NCI-H2107 treated with DMSO at 0.1 percent for 48 hours (cell line): ENCODE results near the gene SOX18.
A peak's percentile ranks its signal among the peaks of the same experiment; 100 is the strongest.
"Not testable (repeated sequence)": the region's sequence is repeated elsewhere in the genome, so short reads cannot be mapped to it uniquely, and the experiment has no call there.

Experiments
- DNase-seq: peaks from one replicate; lab custom pipeline; 2025; ENCODE audit not compliant: unreplicated experiment; lab: John Stamatoyannopoulos, UW

SOX18 gene

GRCh38 chr20:64025101-64025825 is 24.2 kb downstream of the SOX18 start:
- DNase-seq = no peak

GRCh38 chr20:64024141-64024990 is 25.1 kb downstream of the SOX18 start:
- no peak for DNase-seq

GRCh38 chr20:64023361-64024140 is 25.9 kb downstream of the SOX18 start:
- no peak for DNase-seq

- DNase-seq = no peak
Measured at GRCh38 chr20:64022671-64023360, 26.6 kb downstream of the SOX18 start.

GRCh38 chr20:64021124-64021975 is 28.1 kb downstream of the SOX18 start:
- DNase-seq = no peak

- no peak for DNase-seq
Measured at GRCh38 chr20:64015635-64016034, 33.8 kb downstream of the SOX18 start.

- DNase-seq = not testable (repeated sequence)
Measured at GRCh38 chr20:64012385-64013154, 36.9 kb downstream of the SOX18 start.

- no peak for DNase-seq
Measured at GRCh38 chr20:64011366-64011779, 38.1 kb downstream of the SOX18 start.

GRCh38 chr20:64010711-64011237 is 38.7 kb downstream of the SOX18 start:
- DNase-seq = no peak

- DNase-seq = no peak
Measured at GRCh38 chr20:64009811-64010387, 39.5 kb downstream of the SOX18 start.

GRCh38 chr20:64006902-64007301 is 42.5 kb downstream of the SOX18 start:
- DNase-seq = no peak

- no peak for DNase-seq
Measured at GRCh38 chr20:64006490-64006889, 42.9 kb downstream of the SOX18 start.

- DNase-seq = no peak
Measured at GRCh38 chr20:64005394-64005793, 44.0 kb downstream of the SOX18 start.

GRCh38 chr20:64003960-64004725 is 45.3 kb downstream of the SOX18 start:
- DNase-seq = no peak

GRCh38 chr20:64001607-64002011 is 47.8 kb downstream of the SOX18 start:
- DNase-seq = peak; percentile 97

- no peak for DNase-seq
Measured at GRCh38 chr20:64000906-64001305, 48.5 kb downstream of the SOX18 start.
